Left ventricle myocardium inferior (tissue), 1 donor: Measurements from ENCODE around the gene WASHC4. TPM values are rescaled to one million over a fixed set of nuclear protein-coding genes. Genes with fewer than 3 reads are reported as not detected.
A peak's percentile ranks its signal among the peaks of the same experiment; 100 is the strongest.

Experiments used
- DNase-seq: peaks from one replicate; pipeline ENCODE4 v3.0.0-alpha.2; 2020
- H3K27ac ChIP-seq: fragments of 200-600 bp; replicated peaks from 2 replicates; pipeline ENCODE4 v1.8.0; 2021
- H3K27me3 ChIP-seq: fragments of 200-600 bp; 2 replicates; pipeline ENCODE4 v1.8.0; 2021; ENCODE audit warnings: low read depth
- H3K36me3 ChIP-seq: fragments of 200-600 bp; 2 replicates; pipeline ENCODE4 v1.8.0; 2021
- H3K4me1 ChIP-seq: fragments of 200-600 bp; 2 replicates; pipeline ENCODE4 v1.8.0; 2021
- H3K4me3 ChIP-seq: fragments of 200-600 bp; 2 replicates; pipeline ENCODE4 v1.8.0; 2021; ENCODE audit warnings: mild to moderate bottlenecking, moderate library complexity
- H3K9me3 ChIP-seq: fragments of 200-600 bp; replicated peaks from 2 replicates; pipeline ENCODE4 v1.8.0; 2021
- CTCF ChIP-seq: fragments of 200-600 bp; IDR thresholded peaks from 2 replicates; pipeline ENCODE4 v1.8.0; 2021; ENCODE audit warnings: antibody characterized with exemption, mild to moderate bottlenecking, borderline replicate concordance
- intact Hi-C: fragments of 100-400 bp; cut with micrococcal nuclease; formaldehyde crosslinking; loops from one replicate; pipeline ENCODE4 v1.11.0; 2022
- total RNA-seq: library from RNA; stranded (reverse); fragmentation: NEBNext Ultra II Directional; extraction: Animal tissue kit (Norgen Biotek cat#: 25700); gene quantifications from one replicate; pipeline ENCODE4 v1.2.1, GENCODE V29; 2021
- donor health status: DM: no; HTN: yes; CAD: no; lungs with severe emphysema.

The WASHC4 gene
- total RNA-seq, 1 donor from 2014 or later = 23.5 TPM

GRCh38 chr12:105077435-105077834 is 30.1 kb upstream of the WASHC4 start:
- DNase-seq = no peak
- no peaks in the 10 kb centered on the region for H3K4me1 ChIP-seq
- no peaks in the 10 kb centered on the region for H3K36me3 ChIP-seq
- no peaks in the 10 kb centered on the region for H3K27me3 ChIP-seq
- no peaks in the 10 kb centered on the region for H3K9me3 ChIP-seq
- H3K4me3 ChIP-seq = no peak overlapping the region
- intact Hi-C loops = no loop called here
- no peak overlapping the region for H3K27ac ChIP-seq
- no peak for TF ChIP-seq CTCF

GRCh38 chr12:105078712-105079570 is 28.6 kb upstream of the WASHC4 start:
- intact Hi-C loops = no loop called here
- TF ChIP-seq CTCF = no peak
- peaks cover 11% of the 10 kb centered on the region for H3K4me1 ChIP-seq
- no peaks in the 10 kb centered on the region for H3K9me3 ChIP-seq
- peaks cover 5% of the 10 kb centered on the region for H3K27me3 ChIP-seq
- no peaks in the 10 kb centered on the region for H3K36me3 ChIP-seq
- no peak overlapping the region for H3K4me3 ChIP-seq
- DNase-seq = no peak
- H3K27ac ChIP-seq = no peak overlapping the region

GRCh38 chr12:105083031-105083430 is 24.5 kb upstream of the WASHC4 start:
- intact Hi-C loops = no loop called here
- DNase-seq = no peak
- peaks cover 20% of the 10 kb centered on the region for H3K4me1 ChIP-seq
- peak overlapping the region; percentile 71 for H3K4me3 ChIP-seq
- H3K27ac ChIP-seq = peak overlapping the region; percentile 63
- peaks cover 8% of the 10 kb centered on the region for H3K27me3 ChIP-seq
- peaks cover 4% of the 10 kb centered on the region for H3K9me3 ChIP-seq
- no peak for TF ChIP-seq CTCF
- no peaks in the 10 kb centered on the region for H3K36me3 ChIP-seq

- peaks cover 8% of the 10 kb centered on the region for H3K27me3 ChIP-seq
- no peak for TF ChIP-seq CTCF
- intact Hi-C loops = no loop called here
- peaks cover 20% of the 10 kb centered on the region for H3K4me1 ChIP-seq
- peak; percentile 68 for DNase-seq
- no peaks in the 10 kb centered on the region for H3K36me3 ChIP-seq
- H3K9me3 ChIP-seq = peaks cover 4% of the 10 kb centered on the region
- peak overlapping the region; percentile 71 for H3K4me3 ChIP-seq
- peak overlapping the region; percentile 63 for H3K27ac ChIP-seq
These were observed 23.9 kb upstream of the WASHC4 start for GRCh38 chr12:105083551-105084105.

GRCh38 chr12:105084251-105085250 is 23.0 kb upstream of the WASHC4 start, which contains the start of gene ALDH1L2:
TSS of gene ALDH1L2 (minus strand) at chr12:105084458. CDS start at chr12:105084436, 22 bp downstream.
- peaks cover 8% of the 10 kb centered on the region for H3K27me3 ChIP-seq
- peak; percentile 85 for DNase-seq
- H3K4me3 ChIP-seq = peak within 1 kb of the TSS; percentile 71
- intact Hi-C loops = no loop called here
- no peaks in the 10 kb centered on the region for H3K36me3 ChIP-seq
- peak within 1 kb of the TSS; percentile 63 for H3K27ac ChIP-seq
- H3K9me3 ChIP-seq = peaks cover 4% of the 10 kb centered on the region
- H3K4me1 ChIP-seq = peaks cover 20% of the 10 kb centered on the region
- no peak for TF ChIP-seq CTCF
